GM12878 (cell line): ENCODE results near the gene DKK3. TPM values are rescaled to one million over a fixed set of nuclear protein-coding genes. Genes with fewer than 3 reads are reported as not detected.

Source experiments
- ATAC-seq: fragments of 200-7000 bp; cut with Tn5 transposase; 3 replicates; pipeline ENCODE4 v1.9.1; 2020; ENCODE audit warnings: mild to moderate bottlenecking, moderate library complexity
- BruUV-seq: library from RNA; stranded (reverse); fragments of 400-500 nt; replicated peaks from 2 replicates; lab custom pipeline; 2021; lab: Mats Ljungman, UMichigan
- CTCF ChIA-PET: fragments of 300-600 bp; sonication (Branson Sonifier 250); formaldehyde crosslinking; extraction: SDS; loops from one replicate; lab custom pipeline; 2021; ENCODE audit warnings: inconsistent platforms; lab: Yijun Ruan, JAX
- POLR2A ChIA-PET: fragments of 350-600 bp; formaldehyde crosslinking; extraction: SDS; loops from one replicate; lab custom pipeline; 2021; ENCODE audit warnings: inconsistent platforms; lab: Charles Lee
- RAD21 ChIA-PET: fragments of 300-600 bp; sonication (Branson Sonifier 250); formaldehyde crosslinking; loops from one replicate; lab custom pipeline; 2023; ENCODE audit warnings: antibody characterized with exemption; ENCODE audit not compliant: unreplicated experiment; lab: Charles Lee
- SMC1A ChIA-PET: fragments of 300-600 bp; sonication (Branson Sonifier 250); formaldehyde crosslinking; loops from one replicate; lab custom pipeline; 2023; ENCODE audit not compliant: unreplicated experiment, uncharacterized antibody; lab: Charles Lee
- DNase-seq: peaks from one replicate; pipeline ENCODE4 v3.0.0-alpha.2; 2011; ENCODE audit warnings: low read depth, low spot score
- FAIRE-seq: peaks from 3 replicates; lab custom pipeline; 2011; peaks lifted over from hg19 to GRCh38; lab: Jason Lieb, UNC
- H2AFZ ChIP-seq: 2 replicates; pipeline ENCODE4 v1.6.0; 2011; ENCODE audit warnings: low read depth, low read length, control low read depth; ENCODE audit not compliant: control insufficient read depth
- H3K27ac ChIP-seq: 2 replicates; pipeline ENCODE4 v1.5.1; 2011; ENCODE audit warnings: control low read depth; ENCODE audit not compliant: control insufficient read depth, insufficient read depth
- H3K27me3 ChIP-seq, 2 experiments: replicated peaks in 1 of 2; 2 replicates each; pipeline versions ENCODE4 v1.6.0 to v1.6.1; 2011; ENCODE audit warnings: low read length in 1 of 2; ENCODE audit not compliant: control insufficient read depth in 2 of 2, insufficient read depth in 2 of 2
- H3K36me3 ChIP-seq, 2 experiments: 2 replicates each; pipeline ENCODE4 v1.5.1; 2011; ENCODE audit warnings: low read length in 1 of 2; ENCODE audit not compliant: control insufficient read depth in 2 of 2, insufficient read depth in 2 of 2
- H3K4me1 ChIP-seq: 2 replicates; pipeline ENCODE4 v1.6.1; 2011; ENCODE audit warnings: mild to moderate bottlenecking, low read length, moderate library complexity, mixed read lengths; ENCODE audit not compliant: control insufficient read depth, insufficient read depth
- H3K4me2 ChIP-seq: 2 replicates; pipeline ENCODE4 v1.6.0; 2011; ENCODE audit warnings: control low read depth; ENCODE audit not compliant: control insufficient read depth, insufficient read depth
- H3K4me3 ChIP-seq: fragments of 200-600 bp; sonication (generic); 2 replicates; pipeline ENCODE4 v1.5.1; 2016
- H3K79me2 ChIP-seq: 2 replicates; pipeline ENCODE4 v1.6.0; 2011; ENCODE audit warnings: low read length; ENCODE audit not compliant: control insufficient read depth, insufficient read depth
- H3K9ac ChIP-seq: 2 replicates; pipeline ENCODE4 v1.8.0; 2011; ENCODE audit warnings: low read length, control low read depth, mixed read lengths; ENCODE audit not compliant: control insufficient read depth, insufficient read depth
- H3K9me3 ChIP-seq: replicated peaks from 3 replicates; pipeline ENCODE4 v1.5.1; 2011; ENCODE audit warnings: mild to moderate bottlenecking, low read length; ENCODE audit not compliant: control insufficient read depth, insufficient read depth
- H4K20me1 ChIP-seq: 2 replicates; pipeline ENCODE4 v1.6.0; 2011; ENCODE audit not compliant: control insufficient read depth, insufficient read depth
- CUX1 ChIP-seq: IDR thresholded peaks from 2 replicates; pipeline ENCODE4 v1.6.1; 2012; ENCODE audit warnings: improper control_type of control experiment, low read depth, low read length; ENCODE audit not compliant: insufficient replicate concordance
- ELK1 ChIP-seq: IDR thresholded peaks from 2 replicates; pipeline ENCODE4 v1.6.1; 2012; ENCODE audit warnings: low read depth, low read length, improper control_type of control experiment
- NBN ChIP-seq: fragments of 450-650 bp; IDR thresholded peaks from 2 replicates; pipeline ENCODE4 v1.6.1; 2016
- POU2F2 ChIP-seq: IDR thresholded peaks from 3 replicates; pipeline ENCODE4 v1.6.1; 2011; ENCODE audit warnings: low read depth, mild to moderate bottlenecking, low read length, borderline replicate concordance
- SP1 ChIP-seq: IDR thresholded peaks from one replicate; pipeline ENCODE4 v1.6.1; 2011; ENCODE audit warnings: low read depth, low read length
- SPI1 ChIP-seq: IDR thresholded peaks from 2 replicates; pipeline ENCODE4 v1.6.1; 2011; ENCODE audit warnings: low read depth, mild to moderate bottlenecking, low read length, moderate library complexity, borderline replicate concordance; ENCODE audit not compliant: insufficient read depth
- ZNF207 ChIP-seq: fragments of 450-650 bp; IDR thresholded peaks from 2 replicates; pipeline ENCODE4 v1.6.1; 2014; ENCODE audit warnings: antibody characterized with exemption, mild to moderate bottlenecking, borderline replicate concordance
- ZNF24 ChIP-seq: fragments of 450-650 bp; IDR thresholded peaks from 2 replicates; pipeline ENCODE4 v1.6.1; 2017; ENCODE audit warnings: antibody characterized with exemption, mild to moderate bottlenecking
- WGBS: methylation state at CpG from one replicate; pipeline ENCODE4 v1.1.6; 2016; ENCODE audit warnings: low lambda C conversion rate; ENCODE audit not compliant: insufficient replicate concordance, insufficient coverage; ENCODE audit errors: missing lambda C conversion rate; 5-methylcytosine and 5-hydroxymethylcytosine counted together
- in situ Hi-C: fragments of 300-500 bp; cut with MboI; formaldehyde crosslinking; loops from 9 replicates; pipeline ENCODE4 v1.14.3; 2018; ENCODE audit warnings: mixed read lengths
- intact Hi-C: fragments of 100-400 bp; cut with micrococcal nuclease; formaldehyde crosslinking; loops from one replicate; pipeline ENCODE4 v1.14.2; 2022; ENCODE audit not compliant: unreplicated experiment
- polyA plus RNA-seq, 11 experiments: library from polyadenylated mRNA; depleted of rRNA in 4 of 11; unstranded in 6 of 11; stranded (reverse) in 5 of 11; fragments of >200 nt; fragmentation: Nextera tagmentation in 4 of 11; fragmentation: Illumina TruSeq in 1 of 11; extraction: Ambion mirVana in 4 of 11; extraction: Trizol in 1 of 11; gene quantifications; 1 replicate in 1 of 11; 2 replicates in 10 of 11; pipeline versions ENCODE4 v1.2.1 to v1.2.3, GENCODE V29; 2011 to 2016; ENCODE audit warnings: inconsistent platforms in 2 of 11, missing spikeins in 2 of 11, low read depth in 1 of 11
- total RNA-seq, 4 experiments: library from RNA; depleted of rRNA in 3 of 4; stranded (reverse); fragments of >200 nt in 3 of 4; fragmentation: Illumina TruSeq in 1 of 4; extraction: Trizol in 1 of 4; gene quantifications; 2 replicates each; pipeline versions ENCODE4 v1.2.1 to v1.2.3, GENCODE V29; 2013 to 2021

DKK3 gene
- total and polyA plus RNA-seq, 10 of the 15 experiments (the other 5 are each of a cell fraction or from before 2014, with no cell fraction given), result 0.07 to 0.16 (median 0.15) TPM; not detected in 7

- no peak overlapping the region for H2AFZ ChIP-seq
- intact Hi-C loops, result no loop called here
Measured at GRCh38 chr11:12017243-12017678, 8.8 kb upstream of the DKK3 start.

More at GRCh38 chr11:12017243-12017678, 8.8 kb upstream of the DKK3 start:
- ChIA-PET SMC1A (no interaction called here), POLR2A (no interaction called here), CTCF (no interaction called here), RAD21 (no interaction called here)
- FAIRE-seq (no peak), DNase-seq (no peak), ATAC-seq (no peak)
- no peaks in the 10 kb centered on the region for H3K36me3 ChIP-seq
- no peaks in the 10 kb centered on the region for H4K20me1 ChIP-seq
- H3K27ac ChIP-seq, result no peak overlapping the region
- BruUV-seq, result no TSS peak
- no peak overlapping the region for H3K9ac ChIP-seq
- no peaks in the 10 kb centered on the region for H3K27me3 ChIP-seq
- H3K79me2 ChIP-seq, result no peaks in the 10 kb centered on the region
- no peaks in the 10 kb centered on the region; the same call in 2 of the 3 replicates for H3K9me3 ChIP-seq
- no peak overlapping the region for H3K4me2 ChIP-seq
- H3K4me1 ChIP-seq, result no peaks in the 10 kb centered on the region
- 21% methylated on average over 5 of the region's 5 CpGs for WGBS
- TF ChIP-seq SPI1 (no peak), CUX1 (no peak), ZNF207 (no peak), ZNF24 (no peak), SP1 (no peak), NBN (no peak), ELK1 (no peak), POU2F2 (no peak)
- H3K4me3 ChIP-seq, result no peak overlapping the region
- in situ Hi-C loops, result no loop called here
